NCI-H446 treated with DMSO at 0.1 percent for 48 hours (cell line): ENCODE results near the gene RNF40.
A peak's percentile ranks its signal among the peaks of the same experiment; 100 is the strongest.
"Not testable (repeated sequence)": the region's sequence is repeated elsewhere in the genome, so short reads cannot be mapped to it uniquely, and the experiment has no call there.

Source experiments
- DNase-seq: peaks from one replicate; lab custom pipeline; 2025; lab: John Stamatoyannopoulos, UW

Gene RNF40

DNA sequence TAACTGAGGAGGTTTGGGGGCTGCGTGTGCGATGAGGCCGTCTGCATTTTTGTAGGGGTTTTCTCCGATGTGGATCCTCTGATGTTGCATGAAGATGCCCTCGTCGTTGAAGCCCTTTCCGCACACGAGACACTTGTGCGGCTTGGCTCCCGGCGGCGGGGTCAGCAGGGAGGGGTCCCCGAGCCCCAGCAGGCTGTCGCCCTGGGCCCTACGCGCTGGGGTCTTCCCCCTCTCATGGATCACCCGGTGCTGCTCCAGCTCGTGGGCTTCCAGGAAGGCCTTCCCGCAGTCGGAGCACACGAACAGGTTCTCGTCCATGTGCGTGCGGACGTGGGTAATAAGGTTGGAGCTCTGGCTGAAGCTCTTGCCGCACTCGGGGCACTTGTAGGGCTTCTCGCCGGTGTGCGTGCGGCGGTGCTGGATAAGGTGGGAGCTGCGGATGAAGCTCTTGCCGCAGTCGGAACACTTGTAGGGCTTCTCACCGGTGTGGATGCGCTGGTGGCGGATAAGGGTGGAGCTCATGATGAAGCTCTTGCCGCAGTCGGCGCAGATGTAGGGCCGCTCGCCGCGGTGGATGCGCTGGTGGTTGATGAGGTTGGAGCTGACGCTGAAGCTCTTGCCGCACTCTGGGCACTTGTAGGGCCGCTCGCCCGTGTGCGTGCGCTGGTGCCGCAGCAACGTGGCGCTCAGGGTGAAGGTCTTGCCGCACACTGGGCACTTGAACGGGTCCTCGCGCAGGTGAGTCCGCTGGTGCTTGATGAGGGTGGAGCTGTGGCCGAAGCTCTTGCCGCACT, 20.6 kb downstream of the RNF40 start:
- no peak for DNase-seq

DNA sequence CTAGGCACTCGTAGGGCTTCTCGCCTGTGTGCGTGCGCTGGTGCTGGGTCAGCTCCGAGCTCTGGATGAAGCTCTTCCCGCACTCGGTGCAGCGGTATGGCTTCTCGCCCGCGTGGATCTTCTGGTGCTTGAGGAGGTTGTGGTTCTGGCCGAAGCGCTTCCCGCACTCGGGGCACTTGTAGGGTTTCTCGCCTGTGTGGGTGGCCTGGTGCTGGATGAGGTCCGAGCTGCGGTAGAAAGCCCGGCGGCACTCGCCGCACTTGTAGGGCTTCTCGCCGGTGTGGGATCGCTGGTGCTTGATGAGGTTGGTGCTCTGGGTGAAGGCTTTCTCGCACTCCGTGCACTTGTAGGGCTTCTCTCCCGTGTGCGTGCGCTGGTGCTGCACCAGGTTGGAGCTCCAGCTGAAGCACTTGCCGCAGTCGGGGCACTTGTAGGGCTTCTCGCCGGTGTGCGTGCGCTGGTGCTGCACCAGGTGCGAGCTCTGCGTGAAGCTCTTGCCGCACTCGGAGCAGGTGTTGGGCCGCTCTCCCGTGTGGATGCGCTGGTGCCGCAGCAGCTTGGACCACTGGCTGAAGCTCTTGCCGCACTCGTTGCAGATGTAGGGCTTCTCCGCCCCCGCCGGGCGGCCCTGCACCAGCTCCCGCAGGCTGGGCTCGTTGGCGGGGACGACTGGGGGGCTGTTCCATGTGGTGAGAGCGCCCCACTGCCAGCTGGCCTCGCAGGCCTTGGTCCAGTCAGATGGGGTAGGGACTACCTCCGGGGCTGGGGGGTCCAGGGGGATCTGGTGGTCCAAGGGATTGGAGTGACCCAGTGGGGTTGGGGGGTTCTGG, 21.4 kb downstream of the RNF40 start:
- DNase-seq, result no peak

DNA sequence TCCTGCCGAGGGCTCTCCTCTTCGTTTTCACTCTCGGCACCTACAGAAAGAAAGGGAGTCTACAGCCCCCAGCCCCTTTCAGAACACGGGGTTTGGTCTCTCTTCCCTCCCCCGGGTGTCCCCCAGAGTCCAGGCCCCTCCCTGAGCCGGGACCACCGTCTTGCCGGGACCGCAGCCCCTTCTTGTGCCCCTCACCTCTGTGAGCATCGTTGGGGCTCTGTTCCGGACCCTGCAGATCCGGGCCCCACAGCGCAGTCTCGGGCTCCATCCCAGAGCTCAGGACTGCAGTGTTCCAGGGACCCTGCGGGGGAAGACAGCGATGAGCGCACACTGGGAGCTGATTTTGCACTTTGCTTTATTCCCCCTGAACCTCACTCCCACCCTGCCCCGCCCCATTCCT, 22.1 kb downstream of the RNF40 start:
- no peak for DNase-seq

DNA sequence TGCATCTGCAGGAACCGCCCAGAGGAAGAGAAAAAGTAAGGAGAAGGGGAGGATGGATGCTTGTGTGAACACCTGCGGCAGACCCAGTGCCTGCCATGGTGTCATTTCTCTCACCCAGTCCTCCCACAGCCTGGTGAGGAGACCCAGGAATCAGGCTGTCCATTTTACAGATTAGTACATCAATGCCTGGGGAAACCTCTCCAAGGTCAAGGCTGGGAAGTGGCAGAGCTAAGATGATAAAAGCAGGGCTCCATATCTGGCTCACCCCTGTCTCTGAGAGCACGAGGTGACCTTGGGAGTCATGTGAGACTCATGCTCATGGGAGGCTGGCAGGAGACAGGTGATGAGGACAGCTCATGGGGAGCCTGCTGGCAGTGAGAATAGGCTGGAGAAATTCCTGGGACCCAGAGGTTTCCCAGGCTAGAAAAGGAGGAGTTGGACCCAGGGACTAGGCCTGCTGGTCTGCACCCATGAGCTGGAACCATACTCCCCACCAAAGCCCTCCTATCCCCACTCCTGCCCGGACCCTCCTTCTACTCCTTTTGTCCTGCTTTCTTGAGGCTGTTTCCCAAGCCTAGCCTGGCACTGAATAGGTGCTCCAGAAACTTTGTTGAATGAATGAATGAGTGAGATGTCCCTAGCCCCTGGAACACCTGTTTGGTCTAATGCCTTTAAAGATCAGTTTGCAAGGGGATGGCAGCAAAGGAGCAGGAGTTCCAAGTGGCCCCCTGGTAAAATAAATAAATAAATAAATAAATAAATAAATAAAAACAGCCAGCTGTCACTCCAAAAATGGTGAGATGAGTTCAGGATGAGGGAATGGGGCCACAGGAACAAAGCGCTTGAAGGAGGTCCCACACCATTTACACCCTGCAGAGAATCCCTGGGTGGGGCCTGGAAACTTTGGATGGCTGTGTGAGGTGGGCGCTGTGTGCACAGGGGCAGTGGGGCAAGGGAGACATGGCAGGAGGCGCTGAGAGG, 23.3 kb downstream of the RNF40 start:
- DNase-seq, result no peak

DNA sequence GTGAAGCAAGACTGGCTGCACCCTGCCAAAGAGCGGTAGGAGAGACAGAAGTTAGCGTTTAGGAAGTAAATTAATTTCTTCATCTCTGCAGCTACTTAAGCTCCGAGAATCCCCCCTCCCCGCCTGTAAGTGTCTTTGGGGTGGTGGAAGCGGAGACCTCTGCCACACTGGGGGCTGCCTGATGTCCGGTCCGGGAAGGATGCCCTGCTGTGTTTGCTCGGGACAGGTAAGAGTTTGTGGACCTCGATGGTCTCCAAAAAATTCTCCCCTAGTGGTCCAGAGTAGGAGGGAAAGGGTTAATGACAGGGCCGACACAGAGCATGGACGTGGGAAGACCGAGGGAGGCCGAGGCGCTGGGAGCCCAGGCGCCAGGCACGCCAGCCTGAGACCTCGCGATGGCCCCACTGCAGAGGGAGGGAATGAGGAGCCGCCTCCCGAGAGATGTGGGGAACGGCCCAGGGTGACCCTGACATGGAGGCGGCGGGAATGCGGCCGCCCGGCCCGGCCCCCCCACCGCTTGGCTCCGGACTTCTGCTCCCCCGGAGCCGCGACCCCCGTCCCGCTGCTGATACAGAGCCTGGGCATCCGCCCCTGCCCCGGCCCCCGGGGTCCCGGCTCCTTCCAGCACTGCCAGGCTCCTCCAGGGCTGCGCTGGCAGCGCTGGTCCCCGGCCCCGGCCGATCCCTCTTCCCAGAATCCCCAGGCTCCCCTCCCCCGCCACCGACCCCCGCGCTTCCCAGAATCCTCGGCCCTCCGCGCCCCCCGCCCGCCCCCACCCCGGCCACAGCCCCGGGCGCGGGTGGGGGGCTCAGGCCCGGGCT, 24.2 kb downstream of the RNF40 start:
- no peak for DNase-seq

DNA sequence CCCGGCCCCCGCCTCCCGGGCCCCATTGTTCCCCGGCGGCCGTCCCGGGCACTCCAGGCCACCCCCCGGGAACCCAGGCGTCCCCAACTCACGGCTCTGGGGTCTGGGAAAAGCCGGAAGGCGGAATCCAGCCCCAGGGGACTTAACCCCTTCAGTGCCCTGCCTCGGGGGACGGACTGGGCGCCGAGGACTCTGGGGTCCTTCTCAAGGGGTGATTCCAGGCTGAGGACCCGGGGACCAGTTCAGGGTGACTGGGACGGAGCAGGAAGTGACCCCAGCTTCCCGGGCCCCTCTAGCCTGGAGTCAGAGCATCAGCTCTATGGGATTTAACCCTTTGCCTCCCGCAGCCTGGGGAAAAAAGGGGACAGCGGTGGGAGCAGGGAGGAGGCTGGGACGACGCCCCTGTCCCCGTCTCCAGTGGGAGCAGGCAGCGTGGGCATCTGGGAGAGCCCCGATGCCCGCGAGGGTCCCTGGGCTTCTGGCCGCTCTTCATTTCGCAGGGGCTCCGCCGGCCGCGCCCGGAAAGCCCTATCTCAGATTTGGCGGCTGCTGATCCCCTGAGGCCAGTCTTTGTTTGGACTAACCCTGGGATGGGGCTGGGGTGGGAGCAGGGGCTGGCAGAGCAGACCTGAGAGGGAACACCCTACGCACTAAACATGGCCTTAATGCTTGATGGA, 25.0 kb downstream of the RNF40 start, which contains the start of gene ZNF629:
Gene ZNF629, minus strand, starts transcription at position 270 of the 677 bp plus-strand sequence. CDS start 2,723 bp downstream, outside the sequence.
- DNase-seq, result peak; percentile 27

DNA sequence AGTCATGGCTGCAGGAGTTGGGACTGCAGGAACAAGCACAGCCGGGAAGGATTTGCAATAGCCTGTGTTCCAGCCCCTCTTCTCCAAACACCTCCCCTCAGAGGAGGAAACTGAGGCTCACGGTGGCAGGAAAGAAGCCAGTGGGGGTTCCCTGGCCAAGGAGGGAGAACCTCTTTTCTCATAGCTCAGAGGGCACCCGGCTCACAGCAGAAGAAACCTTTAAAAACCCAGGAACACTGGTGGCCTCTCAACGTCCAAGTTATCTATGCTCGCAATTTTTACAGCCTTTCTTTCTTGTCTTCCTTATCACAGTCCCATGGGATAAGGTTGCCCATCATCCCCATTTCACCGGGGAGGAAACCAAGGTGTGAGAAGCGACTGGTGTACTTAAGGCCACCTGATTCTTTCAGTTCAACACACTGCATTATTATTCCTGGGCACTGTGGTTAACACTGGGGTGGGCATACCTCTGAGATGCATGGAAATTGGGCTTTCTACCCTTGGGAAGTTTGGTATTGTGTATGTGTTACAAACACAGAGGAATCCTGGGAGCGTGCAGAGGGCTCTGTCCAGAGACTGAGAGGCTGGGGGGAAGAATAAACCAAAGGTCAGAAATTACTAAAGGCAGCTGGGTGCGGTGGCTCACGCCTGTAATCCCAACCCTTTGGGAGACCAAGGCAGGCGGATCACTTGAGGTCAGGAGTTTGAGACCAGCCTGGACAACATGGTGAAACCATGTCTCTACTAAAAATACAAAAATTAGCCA, 25.7 kb downstream of the RNF40 start:
- DNase-seq, result no peak

DNA sequence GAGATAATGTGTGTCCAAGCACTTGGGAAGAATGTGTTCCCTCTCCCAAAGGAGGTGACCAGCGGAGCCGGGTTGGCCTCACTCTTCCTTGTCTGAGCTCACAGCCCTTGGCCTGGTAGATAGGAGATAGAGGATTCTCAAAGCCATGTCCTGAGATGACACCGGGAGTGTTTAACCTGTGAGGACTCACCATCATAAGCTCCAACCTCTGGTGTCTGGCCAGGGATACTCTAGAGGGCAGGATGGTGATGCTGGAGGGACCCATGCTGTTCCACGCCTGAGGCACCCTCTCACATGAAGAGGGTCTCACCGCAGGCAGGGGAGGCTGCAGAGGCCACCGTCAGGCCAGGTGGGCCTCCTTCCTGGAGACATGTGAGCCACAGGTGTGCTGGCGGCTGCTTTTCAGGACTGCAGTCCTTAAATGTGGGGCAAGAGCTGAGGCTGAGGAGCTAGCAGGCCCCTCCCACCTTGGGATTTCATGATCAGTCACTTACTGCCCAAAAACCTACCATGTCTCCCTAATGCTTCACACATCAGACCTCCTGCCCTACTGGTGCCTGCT, 31.5 kb downstream of the RNF40 start:
- no peak for DNase-seq

DNA sequence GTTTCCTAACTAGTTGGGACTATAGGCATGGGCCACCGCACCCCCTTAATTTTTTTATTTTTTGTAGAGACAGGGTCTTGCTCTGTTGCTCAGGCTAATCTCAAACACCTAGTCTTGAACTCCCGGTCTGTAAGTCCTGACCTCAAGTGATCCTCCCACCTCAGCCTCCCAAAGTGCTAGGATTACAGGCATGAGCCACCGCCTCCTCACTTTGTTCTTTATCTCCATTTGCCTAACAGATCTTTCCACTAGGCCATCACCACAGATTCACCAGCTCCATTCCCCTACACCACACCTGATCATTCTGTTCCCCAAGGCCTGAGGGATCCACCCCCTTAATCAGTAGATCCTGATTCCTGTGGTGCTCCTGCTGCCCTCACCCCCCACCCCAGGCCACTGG, 32.5 kb downstream of the RNF40 start:
- no peak for DNase-seq

DNA sequence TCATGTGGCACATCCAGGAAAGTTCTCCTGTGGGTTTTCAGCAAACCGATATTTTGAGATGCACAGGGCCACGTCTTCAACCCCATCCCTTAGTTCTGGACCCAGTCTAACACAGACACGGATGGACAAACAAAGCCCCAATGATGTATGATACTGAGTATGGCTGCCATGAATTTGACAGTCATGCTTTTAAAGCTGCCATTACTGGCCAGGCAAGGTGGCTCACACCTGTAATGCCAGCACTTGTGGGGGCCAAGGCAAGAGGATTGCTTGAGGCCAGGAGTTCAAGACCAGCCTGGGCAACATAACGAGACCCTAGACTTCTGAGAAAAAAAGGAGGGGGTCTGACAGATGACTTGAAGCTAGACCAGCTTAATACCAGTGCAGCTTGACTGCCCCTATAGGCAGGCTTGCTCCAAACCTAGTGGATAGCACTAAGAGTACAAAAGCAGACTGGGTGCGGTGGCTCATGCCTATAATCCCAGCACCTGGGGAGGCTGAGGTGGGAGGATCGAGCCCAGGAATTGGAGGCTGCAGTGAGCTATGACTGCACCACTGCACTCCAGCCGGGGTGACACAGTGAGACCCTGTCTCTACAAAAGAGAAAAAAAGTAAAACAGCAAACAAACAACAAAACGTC, 35.7 kb downstream of the RNF40 start:
- no peak for DNase-seq

DNA sequence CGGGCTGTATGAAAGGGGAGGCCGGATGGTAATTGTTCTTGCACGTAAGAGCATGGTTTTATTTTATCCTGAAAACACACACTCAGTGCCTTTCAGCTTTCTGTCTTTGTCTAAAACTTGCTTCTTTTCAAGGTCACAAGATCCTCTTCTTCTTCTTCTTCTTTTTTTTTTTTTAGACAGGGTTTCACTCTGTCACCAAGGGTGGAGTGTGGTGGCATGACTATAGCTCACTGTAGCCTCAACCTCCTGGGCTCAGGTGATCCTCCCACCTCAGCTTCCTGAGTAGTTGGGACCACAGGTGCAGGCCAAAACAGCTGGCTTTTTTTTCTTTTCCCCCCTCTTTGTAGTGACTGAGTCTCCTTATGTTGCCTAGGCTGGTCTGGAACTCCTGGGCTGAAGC, 40.8 kb downstream of the RNF40 start:
- no peak for DNase-seq

DNA sequence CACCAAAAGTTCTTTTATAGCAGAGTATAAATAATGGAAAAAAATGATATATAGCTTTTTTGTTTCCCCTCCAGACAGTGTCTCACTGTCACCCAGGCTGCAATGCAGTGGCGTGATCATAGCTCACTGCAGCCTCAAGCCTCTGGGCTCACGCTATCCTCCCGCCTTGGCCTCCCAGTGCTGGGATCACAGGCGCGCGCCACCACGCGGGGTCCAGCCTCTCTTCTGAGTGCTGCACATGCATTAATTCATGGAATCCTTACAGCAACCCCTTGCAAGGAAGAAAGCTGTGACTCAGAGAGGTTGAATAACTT, 42.9 kb downstream of the RNF40 start:
- no peak for DNase-seq

DNA sequence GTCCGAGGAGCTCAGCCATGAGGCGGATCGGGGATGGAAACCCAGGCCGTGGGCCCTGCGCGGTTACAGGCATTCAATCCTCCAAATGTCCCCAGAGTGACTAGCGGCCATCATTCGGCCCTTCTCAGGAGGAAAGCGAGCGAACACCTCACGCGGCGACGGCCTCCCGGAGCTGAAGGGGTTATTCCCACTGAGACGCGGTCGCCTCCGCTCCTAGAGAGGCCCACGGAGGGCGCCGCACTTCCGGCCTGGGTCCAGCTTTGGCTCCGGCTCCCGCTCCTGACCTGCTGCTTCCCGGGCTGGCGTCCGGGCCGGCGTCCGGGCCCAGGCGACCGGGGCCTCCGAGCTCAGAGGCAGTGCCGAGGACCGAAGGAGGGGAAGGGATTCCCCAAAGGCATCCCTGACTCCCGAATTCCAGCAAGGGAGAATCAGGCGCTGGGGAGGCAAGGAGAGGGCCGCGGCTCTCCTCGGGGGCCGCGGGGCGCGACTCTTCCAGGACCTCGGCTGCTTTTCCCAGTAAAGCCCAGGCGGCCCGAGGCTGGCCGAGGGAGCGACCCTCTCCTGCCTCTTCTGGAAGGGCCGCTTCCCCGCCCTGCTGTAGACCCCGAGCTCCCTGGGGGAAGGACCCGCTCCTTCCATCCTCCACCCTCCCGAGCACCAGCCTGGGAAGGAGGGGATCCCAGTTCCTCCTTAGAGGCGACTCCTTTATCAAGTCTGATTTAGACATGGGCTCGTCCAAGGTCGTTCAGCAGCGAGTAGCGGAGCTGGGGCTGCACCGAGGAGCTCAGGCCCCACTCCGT, 43.4 kb downstream of the RNF40 start:
- no peak for DNase-seq

DNA sequence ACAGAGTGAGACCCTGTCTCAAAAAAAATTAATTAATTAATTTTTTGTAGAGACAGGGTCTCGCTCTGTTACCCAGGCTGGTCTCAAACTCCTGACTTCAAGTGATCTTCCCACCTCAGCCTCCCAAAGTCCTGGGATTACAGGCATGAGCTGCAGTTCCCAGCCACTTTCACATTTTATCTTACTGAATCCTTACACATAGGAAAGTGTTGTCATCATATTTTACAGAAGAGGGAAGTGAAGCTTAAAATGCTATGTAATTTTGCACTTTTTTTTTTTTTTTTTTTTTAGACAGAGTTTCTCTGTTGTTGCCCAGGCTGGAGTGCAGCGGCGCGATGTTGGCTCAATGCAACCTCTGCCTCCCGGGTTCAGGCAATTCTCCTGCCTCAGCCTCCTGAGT, 46.0 kb downstream of the RNF40 start:
- DNase-seq, result no peak

DNA sequence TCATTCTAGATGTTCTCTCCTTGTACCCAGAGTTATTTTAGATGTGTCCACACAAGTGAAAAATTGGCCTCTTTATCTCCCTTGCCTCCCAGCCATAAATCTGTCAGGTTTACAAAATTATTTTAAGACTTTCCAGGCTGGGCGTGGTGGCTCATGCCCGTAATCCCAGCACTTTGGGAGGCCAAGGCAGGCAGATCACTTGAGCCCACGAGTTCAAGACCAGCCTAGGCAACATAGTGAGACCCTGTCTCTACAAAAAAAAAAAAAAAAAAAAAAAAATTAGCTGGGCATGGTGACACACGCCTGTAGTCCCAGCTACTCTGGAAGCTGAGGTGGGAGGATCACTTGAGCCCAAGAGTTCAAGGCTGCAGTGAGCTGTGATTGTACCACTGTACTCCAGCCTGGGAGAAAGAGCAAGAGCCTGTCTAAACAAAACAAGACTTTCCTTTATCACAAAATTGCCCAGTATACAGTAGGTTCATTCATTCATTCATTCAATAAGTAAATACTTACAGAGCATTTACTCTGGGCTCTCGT, 46.8 kb downstream of the RNF40 start:
- not testable (repeated sequence) for DNase-seq

DNA sequence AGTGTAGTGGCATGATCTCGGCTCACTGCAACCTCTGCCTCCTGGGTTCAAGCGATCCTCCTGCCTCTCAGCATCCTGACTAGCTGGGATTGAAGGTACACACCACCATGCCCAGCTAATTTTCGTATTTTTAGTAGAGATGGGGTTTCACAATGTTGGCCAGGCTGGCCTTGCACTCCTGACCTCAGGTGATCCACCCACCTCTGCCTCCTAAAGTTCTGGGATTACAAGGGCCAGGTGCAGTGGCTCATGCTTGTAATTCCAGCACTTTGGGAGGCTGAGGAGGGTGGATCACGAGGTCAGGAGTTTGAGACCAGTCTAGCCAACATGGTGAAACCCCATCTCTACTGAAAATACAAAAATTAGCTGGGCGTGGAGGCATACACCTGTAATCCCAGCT, 47.6 kb downstream of the RNF40 start:
- not testable (repeated sequence) for DNase-seq

DNA sequence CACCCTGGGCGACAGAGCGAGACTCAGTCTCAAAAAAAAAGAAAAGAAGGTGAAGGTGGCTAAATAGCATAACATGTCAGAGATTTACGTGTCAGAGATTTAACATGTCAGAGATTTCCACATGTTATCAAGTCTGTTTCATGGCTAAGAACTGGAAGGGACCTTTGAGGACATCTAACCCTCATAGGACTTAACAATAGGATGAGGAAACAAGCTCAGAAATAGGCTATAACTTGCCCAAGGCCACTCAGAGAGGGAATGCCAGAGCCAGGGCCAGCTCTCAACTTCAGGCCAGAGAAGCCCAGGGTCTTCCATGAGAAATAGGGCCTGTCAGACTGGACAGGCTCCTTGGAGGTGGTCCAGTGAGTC, 51.7 kb downstream of the RNF40 start:
- DNase-seq, result no peak

DNA sequence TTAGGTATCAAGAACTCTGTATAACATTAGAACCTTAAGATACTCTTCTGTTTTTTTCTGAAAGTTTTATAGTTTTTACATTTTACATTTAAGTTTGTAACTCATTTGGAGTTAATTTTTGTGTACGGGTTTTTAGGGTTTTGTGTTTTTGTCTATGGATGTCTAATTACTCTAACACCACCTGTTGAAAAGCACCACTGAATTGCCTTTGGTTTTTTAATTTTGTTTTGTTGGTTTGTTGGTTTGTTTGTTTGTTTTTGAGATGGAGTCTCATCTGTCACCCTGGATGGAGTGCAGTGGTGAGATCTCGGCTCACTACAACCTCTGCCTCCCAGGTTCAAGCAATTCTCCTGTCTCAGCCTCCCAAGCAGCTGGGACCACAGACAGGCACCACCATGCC, 54.6 kb downstream of the RNF40 start:
- DNase-seq, result no peak
